SK-N-SH treated with all-trans-retinoic acid at 6 μM for 48 hours (cell line): ENCODE measurements around the gene SV2B.

ENCODE experiments used
- ARNTL ChIP-seq: fragments of 450-650 bp; formaldehyde crosslinking; IDR thresholded peaks from 2 replicates; pipeline ENCODE4 v1.5.0; 2020; ENCODE audit warnings: low read depth, mild to moderate bottlenecking, moderate library complexity, borderline replicate concordance
- PPARA ChIP-seq: fragments of 250-450 bp; sonication (Bioruptor Pico); IDR thresholded peaks from 2 replicates; pipeline ENCODE4 v1.5.0; 2020; ENCODE audit warnings: mild to moderate bottlenecking, borderline replicate concordance
- ZFP3 ChIP-seq: fragments of 250-450 bp; sonication (Bioruptor Pico); IDR thresholded peaks from 2 replicates; pipeline ENCODE4 v1.5.0; 2020; ENCODE audit warnings: mild to moderate bottlenecking, moderate library complexity
- ZFP30 ChIP-seq: fragments of 450-650 bp; formaldehyde crosslinking; IDR thresholded peaks from 2 replicates; pipeline ENCODE4 v1.5.0; 2022; ENCODE audit warnings: mild to moderate bottlenecking, moderate library complexity
- TF ChIP-seq, protein P1 (sequence below): fragments of 250-450 bp; sonication (Bioruptor Pico); IDR thresholded peaks from 2 replicates; pipeline ENCODE4 v1.5.0; 2020; ENCODE audit warnings: mild to moderate bottlenecking, moderate library complexity

- no peak for TF ChIP-seq ARNTL
- TF ChIP-seq, protein P1, sequence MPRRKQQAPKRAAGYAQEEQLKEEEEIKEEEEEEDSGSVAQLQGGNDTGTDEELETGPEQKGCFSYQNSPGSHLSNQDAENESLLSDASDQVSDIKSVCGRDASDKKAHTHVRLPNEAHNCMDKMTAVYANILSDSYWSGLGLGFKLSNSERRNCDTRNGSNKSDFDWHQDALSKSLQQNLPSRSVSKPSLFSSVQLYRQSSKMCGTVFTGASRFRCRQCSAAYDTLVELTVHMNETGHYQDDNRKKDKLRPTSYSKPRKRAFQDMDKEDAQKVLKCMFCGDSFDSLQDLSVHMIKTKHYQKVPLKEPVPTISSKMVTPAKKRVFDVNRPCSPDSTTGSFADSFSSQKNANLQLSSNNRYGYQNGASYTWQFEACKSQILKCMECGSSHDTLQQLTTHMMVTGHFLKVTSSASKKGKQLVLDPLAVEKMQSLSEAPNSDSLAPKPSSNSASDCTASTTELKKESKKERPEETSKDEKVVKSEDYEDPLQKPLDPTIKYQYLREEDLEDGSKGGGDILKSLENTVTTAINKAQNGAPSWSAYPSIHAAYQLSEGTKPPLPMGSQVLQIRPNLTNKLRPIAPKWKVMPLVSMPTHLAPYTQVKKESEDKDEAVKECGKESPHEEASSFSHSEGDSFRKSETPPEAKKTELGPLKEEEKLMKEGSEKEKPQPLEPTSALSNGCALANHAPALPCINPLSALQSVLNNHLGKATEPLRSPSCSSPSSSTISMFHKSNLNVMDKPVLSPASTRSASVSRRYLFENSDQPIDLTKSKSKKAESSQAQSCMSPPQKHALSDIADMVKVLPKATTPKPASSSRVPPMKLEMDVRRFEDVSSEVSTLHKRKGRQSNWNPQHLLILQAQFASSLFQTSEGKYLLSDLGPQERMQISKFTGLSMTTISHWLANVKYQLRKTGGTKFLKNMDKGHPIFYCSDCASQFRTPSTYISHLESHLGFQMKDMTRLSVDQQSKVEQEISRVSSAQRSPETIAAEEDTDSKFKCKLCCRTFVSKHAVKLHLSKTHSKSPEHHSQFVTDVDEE = no peak
- TF ChIP-seq ZFP30 (CRISPR knock-in tag) = no peak
- no peak for TF ChIP-seq PPARA
- TF ChIP-seq ZFP3 (CRISPR knock-in tag) = no peak
Observed at GRCh38 chr15:91196127-91196526, 96.1 kb downstream of the SV2B start.
